Measurements from ENCODE around the gene RFC2.
"Not testable (repeated sequence)": the region's sequence is repeated elsewhere in the genome, so short reads cannot be mapped to it uniquely, and the experiment has no call there.

The RFC2 gene

DNA sequence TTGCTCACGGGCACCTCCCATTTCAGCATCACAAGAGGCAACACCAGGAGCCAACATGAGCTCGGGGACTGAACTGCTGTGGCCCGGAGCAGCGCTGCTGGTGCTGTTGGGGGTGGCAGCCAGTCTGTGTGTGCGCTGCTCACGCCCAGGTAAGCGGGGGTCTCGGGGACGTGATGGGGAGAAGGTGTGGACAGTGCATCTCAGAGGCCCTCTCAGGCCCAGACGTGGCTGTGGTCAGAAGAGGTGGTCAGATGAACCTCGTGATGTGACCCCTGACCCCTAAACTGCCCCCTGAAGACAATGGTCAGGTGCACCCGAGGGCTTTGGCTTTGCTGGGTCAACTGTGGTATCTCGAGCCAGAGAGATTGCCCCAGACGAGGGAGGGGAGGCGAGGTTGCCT lies 38.3 kb downstream of the RFC2 start:
- DNase-seq: no peak

DNA sequence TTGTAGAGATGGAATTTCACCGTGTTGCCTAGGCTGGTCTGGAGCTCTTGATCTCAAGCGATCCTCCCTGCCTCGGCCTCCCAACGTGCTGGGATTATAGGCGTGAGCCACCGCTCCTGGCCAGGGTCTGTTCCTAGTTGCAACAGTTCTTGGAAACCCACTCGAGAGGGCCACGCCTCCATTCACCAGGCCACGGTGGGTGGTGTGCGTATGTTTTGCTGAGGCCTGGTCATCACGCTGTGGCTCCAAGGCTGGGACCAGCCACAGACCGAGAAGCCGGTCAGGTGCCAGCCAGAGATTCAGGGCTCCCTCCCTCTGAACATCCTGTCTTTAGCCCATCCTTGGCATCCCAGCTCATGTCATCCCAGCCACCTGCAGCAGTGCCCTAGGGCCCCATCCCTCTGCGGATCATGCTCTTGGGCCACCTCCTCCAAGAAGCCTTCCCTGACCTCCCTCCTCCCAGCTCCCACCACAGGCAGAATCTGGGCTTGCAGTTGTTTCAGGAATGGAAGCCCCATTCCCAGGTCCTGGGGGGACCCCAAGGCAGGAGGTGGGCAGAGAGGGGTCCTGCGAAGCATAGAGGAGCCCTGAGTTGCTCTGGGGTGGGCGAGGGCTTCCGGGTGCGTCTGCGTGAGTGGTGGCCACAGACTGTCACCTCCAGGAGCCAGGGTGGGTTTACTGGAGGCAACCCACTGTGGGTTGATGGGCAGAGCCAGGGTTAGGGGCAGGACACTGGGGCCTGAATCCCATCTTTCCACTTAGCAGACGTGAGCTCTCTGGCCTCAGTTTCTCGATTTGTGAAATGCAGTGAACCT lies 39.2 kb downstream of the RFC2 start:
- DNase-seq: no peak

- peak; percentile 84 for DNase-seq
Observed at GRCh38 chr7:74212661-74213060, 41.5 kb downstream of the RFC2 start.

DNA sequence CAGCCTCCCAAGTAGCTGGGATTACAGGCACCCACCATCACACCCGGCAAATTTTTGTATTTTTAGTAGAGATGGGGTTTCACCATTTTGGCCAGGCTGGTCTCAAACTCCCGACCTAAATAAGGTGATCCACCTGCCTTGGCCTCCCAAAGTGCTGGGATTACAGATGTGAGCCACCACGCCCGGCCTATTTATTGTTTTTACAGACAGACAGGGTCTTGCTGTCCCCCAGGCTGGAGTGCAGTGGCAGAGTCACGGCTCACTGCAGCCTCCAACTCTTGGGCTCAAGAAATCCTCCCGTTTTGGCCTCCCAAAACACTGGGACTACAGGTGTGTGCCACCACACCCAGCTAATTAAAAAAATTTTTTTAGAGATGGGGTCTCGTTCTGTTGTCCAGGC lies 46.0 kb downstream of the RFC2 start:
- not testable (repeated sequence) for DNase-seq

DNA sequence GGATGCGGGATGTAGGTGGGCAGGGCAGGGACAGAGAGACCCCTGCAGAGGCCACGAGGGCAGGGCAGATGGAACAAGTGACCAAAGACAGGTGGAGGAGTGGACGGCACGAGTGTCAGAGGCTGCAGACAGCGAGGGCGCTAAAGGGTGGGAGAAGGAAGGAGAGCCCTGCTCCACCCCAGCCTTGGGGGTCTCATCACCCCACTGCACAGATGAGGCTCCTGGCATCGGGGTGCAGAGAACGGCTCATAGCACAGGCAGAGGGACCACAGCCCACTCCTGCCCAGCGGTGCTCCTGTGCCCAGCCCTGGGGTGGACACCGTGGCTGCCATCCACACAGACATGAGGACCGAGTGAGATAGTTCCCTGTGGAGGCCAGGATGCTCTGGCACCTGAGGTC lies 46.6 kb downstream of the RFC2 start:
- DNase-seq: no peak

- peak; percentile 94 for DNase-seq
Observed at GRCh38 chr7:74206589-74207120, 47.5 kb downstream of the RFC2 start.

DNA sequence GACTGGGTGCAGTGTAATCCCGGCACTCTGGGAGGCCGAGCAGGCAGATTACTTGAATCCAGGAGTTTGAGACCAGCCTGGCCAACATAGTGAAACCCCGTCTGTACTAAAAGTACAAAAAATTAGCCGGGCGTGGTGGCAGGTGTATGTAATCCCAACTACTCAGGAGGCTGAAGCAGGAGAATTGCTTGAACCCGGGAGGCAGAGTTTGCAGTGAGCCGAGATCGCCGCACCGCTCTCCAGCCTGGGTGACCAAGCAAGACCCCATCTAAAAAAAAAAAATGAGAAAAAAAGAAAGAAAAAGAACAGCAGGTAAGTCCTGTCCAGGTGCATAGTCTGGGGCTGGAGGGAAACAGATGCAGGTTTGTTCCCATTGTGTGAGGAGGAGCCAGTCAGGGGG lies 48.1 kb downstream of the RFC2 start:
- not testable (repeated sequence) for DNase-seq

GRCh38 chr7:74203956-74204618 lies 50.1 kb downstream of the RFC2 start:
- DNase-seq: no peak

- peak; percentile 83 for DNase-seq
Observed at GRCh38 chr7:74202841-74203556, 51.2 kb downstream of the RFC2 start.

- no peak for DNase-seq
Observed at GRCh38 chr7:74199551-74200355, 54.4 kb downstream of the RFC2 start.

GRCh38 chr7:74197449-74198124 lies 56.6 kb downstream of the RFC2 start:
- DNase-seq: no peak

- DNase-seq: not testable (repeated sequence)
Observed at GRCh38 chr7:74195968-74196654, 58.1 kb downstream of the RFC2 start.

- not testable (repeated sequence) for DNase-seq
Observed at GRCh38 chr7:74195139-74195860, 58.9 kb downstream of the RFC2 start.

DNA sequence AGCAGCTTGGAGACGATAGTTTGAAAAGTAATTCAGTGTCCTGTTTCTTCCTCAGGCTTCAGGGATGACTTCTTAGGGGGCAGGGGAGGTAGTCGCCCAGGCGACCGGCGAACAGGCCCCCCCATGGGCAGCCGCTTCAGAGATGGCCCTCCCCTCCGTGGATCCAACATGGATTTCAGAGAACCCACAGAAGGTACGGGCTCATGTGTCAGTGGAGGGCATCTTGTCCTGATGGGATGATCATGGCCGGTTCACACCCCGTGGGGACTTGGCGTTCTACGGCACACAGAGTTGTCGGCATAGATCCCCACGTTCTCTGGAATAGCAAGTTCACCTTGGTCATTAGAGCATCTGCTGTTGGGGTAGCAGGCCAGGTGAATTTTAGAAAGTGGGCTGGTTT lies 59.5 kb downstream of the RFC2 start:
- no peak for DNase-seq

GRCh38 chr7:74193913-74194312 lies 60.3 kb downstream of the RFC2 start:
- DNase-seq: no peak

- no peak for DNase-seq
Observed at GRCh38 chr7:74193054-74193453, 61.1 kb downstream of the RFC2 start.

- no peak for DNase-seq
Observed at GRCh38 chr7:74191231-74191630, 63.0 kb downstream of the RFC2 start.

- DNase-seq: no peak
Observed at GRCh38 chr7:74190259-74190658, 63.9 kb downstream of the RFC2 start.

DNA sequence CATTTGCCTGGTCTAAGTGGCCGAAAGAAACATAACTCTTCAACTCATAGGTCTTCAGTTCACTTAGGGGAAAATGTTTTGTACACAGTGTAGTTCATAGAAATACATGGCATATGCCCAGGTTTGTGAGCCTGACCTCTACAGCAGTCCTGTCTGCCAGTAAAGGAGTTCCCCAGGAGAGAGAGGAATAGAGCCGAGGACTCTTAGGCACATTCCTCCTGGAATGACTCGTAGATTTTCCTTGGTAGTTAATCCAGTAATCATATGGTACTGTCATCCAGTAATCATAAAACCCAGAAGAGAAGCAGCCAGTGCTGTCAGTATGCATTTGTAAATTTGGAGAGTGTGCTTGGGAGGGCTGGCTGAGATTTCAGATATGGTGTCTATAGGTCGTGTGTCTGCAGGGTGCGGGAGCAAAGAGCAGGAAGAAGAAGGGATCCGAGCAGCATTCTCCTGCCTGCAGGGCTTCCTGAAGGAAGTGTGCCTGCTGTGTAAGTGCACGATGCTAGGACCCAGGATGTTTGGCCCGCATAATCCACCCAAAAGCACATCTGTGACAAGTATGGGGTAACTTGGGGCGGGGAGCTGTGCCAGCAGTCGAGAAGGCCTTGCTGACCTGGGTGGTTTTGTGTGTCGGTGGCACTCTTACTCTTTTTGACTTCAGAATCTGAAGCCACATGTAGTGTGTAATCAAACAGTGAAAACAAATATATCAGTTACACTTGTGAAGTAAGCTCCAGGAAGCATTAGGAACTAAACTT lies 66.1 kb downstream of the RFC2 start:
- DNase-seq: no peak

- no peak for DNase-seq
Observed at GRCh38 chr7:74185636-74186035, 68.6 kb downstream of the RFC2 start.

Data from suppressor macrophage treated with lipopolysaccharide for 4 hours (primary cell).